H1 (cell line): ENCODE measurements around the gene MGMT. TPM values are rescaled to one million over a fixed set of nuclear protein-coding genes. Genes with fewer than 3 reads are reported as not detected.

Experiments used
- NRF1 ChIP-seq: IDR thresholded peaks from 2 replicates; pipeline ENCODE4 v1.6.1; 2011; ENCODE audit warnings: mild to moderate bottlenecking, low read depth, low read length, improper control_type of control experiment
- POLR2A ChIP-seq, 2 experiments: IDR thresholded peaks; 1 replicate in 1 of 2; 2 replicates in 1 of 2; pipeline ENCODE4 v1.6.1; 2011; ENCODE audit warnings: low read depth in 2 of 2, low read length in 2 of 2, mild to moderate bottlenecking in 2 of 2; ENCODE audit errors: control extremely low read depth in 1 of 2
- polyA plus RNA-seq, 7 experiments: library from polyadenylated mRNA; depleted of rRNA in 3 of 7; stranded (reverse) in 5 of 7; unstranded in 2 of 7; fragments of >200 nt in 5 of 7; fragments of 200-250 nt in 2 of 7; gene quantifications; 1 replicate in 5 of 7; 2 replicates in 1 of 7; 4 replicates in 1 of 7; pipeline versions ENCODE4 v1.2.1 to v1.2.3, GENCODE V29; 2011 to 2013; ENCODE audit warnings: missing spikeins in 2 of 7, mixed read lengths in 2 of 7
- total RNA-seq: library from RNA; stranded (reverse); fragmentation: NEBNext Ultra II Directional; extraction: Animal tissue kit (Norgen Biotek cat#: 25700); gene quantifications from 2 replicates; pipeline ENCODE4 v1.2.1, GENCODE V29; 2021
- TF ChIP-seq, protein P1 (sequence below): IDR thresholded peaks from 2 replicates; pipeline ENCODE4 v1.6.1; 2012; ENCODE audit warnings: inconsistent platforms

Gene MGMT
- total and polyA plus RNA-seq, 2 of the 8 experiments (the other 6 are each of a cell fraction or from before 2014, with no cell fraction given): 9.9 to 10.7 TPM

DNA sequence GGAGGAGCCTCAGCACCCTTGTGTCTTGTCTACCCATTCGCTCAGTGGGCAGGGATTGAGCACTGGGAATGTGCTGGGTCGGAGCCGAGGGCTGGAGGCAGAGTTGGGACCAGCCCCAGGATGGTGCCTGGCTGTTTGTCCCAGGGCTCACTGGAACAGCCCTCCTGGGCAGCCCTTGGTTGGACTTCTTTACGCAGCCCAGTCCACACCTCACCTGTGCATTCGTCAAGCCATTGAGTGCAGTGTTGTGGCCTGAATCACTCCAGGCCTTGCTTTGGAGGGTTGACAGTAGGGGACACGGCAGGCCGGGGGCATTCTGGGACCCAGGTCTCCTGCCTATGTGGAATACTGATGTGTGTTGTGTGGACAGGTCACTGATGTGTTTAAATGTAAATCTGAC lies 229.6 kb downstream of the MGMT start (continued):
- TF ChIP-seq NRF1 (no peak), POLR2A (IDR thresholded peaks at IDR 0.05; ENCODE audit: control extremely low read depth in 1 of 2, low read depth in 2 of 2, low read length in 2 of 2) (no peak)
- TF ChIP-seq, protein P1, sequence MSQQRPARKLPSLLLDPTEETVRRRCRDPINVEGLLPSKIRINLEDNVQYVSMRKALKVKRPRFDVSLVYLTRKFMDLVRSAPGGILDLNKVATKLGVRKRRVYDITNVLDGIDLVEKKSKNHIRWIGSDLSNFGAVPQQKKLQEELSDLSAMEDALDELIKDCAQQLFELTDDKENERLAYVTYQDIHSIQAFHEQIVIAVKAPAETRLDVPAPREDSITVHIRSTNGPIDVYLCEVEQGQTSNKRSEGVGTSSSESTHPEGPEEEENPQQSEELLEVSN: no peak
